Epidermal melanocyte (primary cell): Measurements from ENCODE around the gene KCNN2.
A peak's percentile ranks its signal among the peaks of the same experiment; 100 is the strongest.
"Not testable (repeated sequence)": the region's sequence is repeated elsewhere in the genome, so short reads cannot be mapped to it uniquely, and the experiment has no call there.

Experiments used
- DNase-seq: peaks from one replicate; pipeline ENCODE4 v3.0.0; 2011; ENCODE audit warnings: low spot score; ENCODE audit not compliant: insufficient read length

The KCNN2 gene

DNA sequence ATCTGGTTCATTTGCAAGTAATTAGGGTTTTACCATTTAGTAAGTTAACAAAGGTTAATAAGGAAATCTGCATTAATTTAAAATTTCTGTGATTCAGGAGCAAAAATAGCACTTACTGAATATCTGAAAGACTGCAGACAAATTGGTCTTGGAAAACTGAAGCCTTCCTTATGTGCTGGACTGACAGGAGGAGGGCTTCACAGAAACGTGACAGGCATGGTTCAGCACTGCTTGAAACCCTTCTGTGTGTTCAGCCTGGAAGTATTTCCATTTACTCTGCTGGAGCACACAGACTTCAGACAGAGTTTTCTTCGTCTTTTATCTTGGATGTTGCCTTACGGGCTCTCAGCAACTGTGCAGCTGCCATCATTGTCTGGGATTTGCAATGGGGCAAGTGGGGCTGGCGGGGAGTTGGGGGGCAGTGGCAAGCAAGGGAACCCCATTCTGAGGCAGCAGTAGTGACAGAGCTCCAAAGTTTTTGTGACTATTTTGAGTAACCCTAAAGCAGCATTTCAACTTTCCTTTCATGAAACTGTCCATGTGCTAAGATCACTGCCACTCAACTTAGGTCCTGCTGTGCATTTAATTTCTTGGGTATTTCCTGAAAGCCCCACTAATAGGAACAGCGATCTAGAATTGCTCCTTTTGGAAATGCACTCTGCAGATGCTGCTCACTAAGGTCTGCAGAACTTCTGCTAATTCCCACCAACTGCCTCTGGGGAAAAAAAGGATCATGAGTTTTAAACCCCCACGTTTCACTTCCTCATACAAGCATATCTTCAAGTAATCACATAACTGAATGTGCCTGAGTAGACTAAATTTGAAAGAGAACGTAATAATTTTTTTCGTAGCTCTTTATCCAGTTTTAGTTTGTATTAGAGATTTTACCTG lies 56.6 kb downstream of the KCNN2 start:
- DNase-seq: no peak

DNA sequence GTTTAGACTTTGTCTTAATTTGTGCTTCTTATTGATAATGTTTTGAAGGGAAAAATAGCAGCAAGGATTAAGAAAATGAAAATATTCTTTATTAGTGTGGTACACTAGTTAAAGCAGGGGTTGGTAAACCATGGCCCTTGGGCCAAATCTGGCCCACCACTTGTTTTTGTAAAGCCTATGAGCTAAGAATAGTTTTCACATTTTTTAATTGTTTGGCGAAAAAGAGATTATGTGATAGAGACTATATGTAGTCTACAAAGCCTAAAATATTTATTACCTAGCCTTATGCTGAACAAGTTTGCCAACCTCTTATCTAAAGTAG lies 57.2 kb downstream of the KCNN2 start:
- no peak for DNase-seq

DNA sequence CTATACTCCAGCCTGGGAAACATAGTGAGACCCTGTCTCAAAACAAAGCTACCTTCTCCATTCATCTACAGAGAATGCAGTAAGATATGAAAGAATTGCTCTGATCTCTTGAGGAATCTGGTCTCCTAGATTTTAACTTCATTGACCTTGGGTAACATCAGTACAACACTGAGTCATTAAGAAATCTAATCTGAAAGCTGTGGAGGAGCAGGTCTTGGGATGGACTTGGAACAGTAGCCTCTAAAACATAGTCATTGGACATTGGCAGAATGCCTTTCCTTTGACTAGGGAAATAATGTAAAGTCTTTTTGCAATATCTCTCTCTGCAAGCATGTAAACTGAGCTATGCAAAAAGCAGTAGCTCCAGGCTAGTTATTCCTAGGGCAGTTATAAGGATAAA lies 58.1 kb downstream of the KCNN2 start:
- no peak for DNase-seq

DNA sequence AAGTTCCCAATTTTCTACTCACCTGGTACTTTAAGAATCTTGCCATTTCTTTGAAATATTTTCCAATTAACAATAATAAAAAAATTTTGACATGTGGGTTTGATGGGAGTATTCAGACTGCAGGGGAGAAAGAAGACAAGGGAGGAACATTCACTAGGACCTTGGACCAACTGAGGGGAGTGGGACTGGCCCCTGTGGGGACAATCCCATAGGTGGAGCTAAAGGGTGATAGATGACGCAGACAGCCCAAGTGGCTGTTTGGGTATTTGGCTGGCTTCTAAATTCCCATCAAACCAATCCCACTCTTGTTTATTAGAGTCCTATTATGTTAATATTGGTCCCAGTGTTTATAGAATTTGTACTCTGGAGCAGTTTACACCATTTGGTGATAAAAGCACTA lies 65.3 kb downstream of the KCNN2 start:
- DNase-seq: no peak

DNA sequence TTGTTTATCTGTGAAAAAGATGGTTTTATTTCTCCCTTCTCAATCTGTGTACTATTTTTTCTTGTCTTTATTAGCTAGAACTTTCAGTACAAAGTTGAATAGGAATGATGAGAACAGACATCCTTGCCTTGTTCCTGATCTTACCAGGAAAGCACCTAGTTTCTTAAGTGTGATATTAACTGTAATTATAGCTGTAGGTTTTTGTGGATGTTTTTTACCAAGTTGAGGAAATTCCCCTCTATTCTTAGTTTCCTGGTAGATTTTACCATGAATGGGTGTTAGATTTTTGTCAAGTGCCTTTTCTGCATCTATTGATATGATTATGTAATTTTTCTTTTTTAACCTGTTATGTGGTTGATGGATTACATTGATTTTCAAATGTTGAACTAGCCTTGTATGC lies 68.7 kb downstream of the KCNN2 start:
- DNase-seq: no peak

DNA sequence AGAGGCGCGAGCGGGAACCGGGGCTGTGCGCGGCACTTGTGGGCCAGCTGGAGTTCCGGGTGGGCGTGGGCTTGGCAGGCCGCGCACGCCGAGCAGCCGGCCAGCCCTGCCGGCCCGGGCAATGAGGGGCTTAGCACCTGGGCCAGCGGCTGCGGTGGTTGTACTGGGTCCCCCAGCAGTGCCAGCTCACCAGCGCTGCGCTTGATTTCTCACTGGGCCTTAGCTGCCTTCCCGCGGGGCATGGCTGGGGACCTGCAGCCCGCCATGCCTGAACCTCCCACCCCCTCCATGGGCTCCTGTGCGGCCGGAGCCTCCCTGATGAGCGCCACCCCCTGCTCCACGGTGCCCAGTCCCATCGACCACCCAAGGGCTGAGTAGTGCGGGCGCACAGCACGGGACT lies 70.8 kb downstream of the KCNN2 start:
- DNase-seq: not testable (repeated sequence)

DNA sequence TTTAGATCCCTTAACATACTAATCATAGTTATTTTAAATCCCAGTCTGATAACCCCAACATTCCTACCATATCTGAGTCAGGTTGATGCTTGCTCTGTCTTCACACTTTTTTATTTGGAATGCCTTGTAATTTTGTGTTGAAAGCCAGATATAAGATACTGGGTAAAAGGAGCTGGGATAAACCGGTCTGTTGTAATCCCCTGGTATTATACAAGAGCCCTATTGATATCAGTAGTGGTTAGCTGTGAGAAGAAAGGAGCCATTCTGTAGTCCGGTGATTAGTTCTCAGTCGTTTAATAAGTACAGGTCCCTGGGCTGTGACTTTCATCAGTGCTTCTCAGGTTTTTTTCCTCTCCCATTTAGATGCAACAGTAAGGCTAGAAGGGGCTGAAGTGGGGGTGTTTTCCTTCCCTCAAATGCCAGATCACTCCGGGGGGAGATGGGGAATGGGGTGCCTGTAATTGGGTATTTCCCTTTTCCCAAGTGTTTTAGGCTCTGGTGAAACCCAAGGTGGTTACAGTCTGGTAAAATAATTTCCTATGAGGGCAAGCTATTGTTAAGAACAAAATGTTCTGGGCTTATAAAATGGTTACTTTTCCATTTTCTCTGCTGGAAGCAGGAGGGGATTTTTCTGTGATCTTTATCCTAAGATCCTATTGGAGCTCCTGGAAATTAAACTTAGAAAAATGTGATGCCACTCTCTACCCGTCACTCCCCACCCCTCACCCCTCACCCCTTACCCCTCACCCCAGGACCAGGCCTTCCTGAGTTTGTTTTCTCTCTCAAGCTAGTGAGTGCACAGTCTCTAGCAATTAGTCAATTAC lies 72.7 kb downstream of the KCNN2 start:
- no peak for DNase-seq

DNA sequence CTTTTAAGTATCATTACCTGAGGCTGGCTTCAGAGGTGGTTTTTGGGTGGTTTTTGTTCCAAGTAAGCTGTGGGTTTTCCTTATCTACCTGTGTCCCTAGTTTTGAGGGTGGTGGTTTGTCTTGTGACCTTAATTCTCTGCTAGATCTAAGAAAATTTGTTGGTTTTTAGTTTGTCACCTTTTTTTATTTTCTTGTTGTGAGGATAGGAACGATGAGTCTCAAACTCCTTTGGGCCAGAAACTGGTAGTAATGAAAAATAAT lies 73.3 kb downstream of the KCNN2 start:
- no peak for DNase-seq

DNA sequence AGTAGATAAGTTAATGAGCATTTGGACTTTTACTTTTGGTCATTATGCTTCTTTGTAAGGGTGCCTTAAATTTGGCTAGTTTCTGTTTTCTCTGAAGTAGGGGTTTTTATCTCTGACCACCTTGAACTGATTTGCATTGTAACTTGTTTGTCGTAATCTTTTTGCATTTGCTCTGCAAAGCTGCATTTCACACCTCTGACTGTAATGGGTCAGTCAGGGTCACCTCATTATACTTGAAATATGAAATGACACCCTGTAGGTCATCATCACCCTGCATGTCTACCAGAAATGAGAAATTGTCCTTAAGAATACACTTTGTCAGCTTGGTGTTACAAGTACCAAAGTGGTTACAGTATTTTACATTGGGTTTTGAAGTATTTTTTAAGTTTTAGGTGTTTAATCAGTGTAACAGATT lies 74.0 kb downstream of the KCNN2 start:
- no peak for DNase-seq

DNA sequence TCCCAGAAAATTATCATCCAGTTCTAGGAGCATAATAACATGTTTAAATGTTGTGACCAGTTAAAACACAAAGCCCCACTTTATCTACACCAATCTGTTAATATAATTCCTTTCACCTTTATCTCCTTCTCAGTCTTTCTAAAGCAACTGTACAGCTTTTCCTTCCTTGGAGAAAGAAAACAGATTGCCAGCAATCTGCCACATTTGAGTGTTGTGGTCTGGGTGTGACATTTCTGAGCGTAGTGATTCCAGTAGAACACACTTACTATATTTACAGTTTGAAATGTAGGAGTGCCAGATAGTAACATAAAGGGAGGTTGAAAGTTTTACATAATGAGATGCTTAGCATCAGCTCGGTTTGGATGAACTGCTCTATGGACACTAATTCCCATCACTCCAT lies 76.1 kb downstream of the KCNN2 start:
- no peak for DNase-seq

DNA sequence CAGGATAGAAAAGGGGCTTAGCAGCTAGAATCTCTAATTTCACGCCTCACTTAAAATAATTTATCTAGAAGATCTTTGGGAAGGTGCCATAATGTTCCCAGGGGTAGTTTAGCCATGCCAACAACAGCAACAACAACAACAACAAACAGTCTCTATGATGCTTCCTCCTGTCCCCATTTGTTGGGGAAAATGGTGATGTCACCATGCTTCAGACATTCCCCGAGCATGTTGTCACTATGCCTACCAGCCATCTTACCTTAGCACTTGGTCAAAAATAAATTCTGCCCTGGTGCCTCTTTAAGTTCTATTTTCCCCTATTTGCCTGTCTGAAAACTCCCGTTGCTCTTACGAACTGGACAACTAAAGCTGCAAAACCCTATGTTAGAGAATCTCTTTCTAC lies 76.6 kb downstream of the KCNN2 start:
- DNase-seq: no peak

DNA sequence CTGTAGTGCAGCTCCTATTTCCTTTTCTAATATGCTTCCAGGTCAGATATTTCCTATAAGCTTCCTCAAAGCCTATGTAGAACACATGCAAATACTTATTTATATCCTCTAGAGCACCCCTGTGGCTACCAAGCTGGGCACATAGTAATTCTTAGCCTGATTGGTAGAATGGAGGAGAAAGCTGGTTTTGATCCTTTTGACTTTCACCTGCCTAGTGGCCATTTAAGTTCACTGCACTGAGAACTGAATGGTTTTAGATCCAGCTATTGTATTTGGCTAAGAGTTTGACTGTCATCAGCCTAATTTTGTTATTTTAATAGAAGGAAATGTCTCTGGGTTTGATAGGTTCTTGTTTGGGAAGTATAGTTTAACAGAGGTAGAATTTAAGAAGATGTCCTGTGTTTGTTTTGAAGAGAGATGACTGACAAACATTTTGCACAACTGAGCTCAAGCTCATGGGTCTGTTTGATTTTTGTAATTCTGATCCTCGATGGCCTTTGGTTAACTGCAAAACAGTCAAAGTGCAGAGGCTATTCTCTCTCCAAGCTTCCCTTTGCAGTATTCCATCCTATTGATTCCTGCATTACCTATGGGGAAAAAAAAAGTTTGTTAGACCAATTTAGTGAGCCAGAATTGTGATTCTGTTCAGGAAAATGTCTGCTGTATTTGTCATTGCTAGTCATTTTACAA lies 85.4 kb downstream of the KCNN2 start:
- DNase-seq: no peak

DNA sequence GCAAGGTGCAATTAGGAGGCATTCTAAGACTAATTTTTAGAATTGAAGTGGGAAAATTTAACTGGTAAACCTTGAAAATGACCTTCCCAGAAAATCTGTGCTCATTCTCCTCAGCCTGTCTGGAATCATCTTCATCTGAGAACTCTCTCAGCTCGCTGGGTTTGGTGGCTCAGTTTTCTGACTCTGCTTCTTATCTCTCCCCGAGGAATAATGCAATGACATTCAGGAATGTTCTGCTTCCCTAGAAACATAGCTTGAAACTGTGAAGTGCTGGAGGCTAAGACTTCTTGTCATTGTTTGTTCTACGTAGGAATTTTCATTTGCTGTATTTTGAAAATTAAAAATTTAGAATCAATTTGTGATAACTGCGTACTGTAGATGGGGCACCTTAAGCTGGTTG lies 86.6 kb downstream of the KCNN2 start:
- no peak for DNase-seq

DNA sequence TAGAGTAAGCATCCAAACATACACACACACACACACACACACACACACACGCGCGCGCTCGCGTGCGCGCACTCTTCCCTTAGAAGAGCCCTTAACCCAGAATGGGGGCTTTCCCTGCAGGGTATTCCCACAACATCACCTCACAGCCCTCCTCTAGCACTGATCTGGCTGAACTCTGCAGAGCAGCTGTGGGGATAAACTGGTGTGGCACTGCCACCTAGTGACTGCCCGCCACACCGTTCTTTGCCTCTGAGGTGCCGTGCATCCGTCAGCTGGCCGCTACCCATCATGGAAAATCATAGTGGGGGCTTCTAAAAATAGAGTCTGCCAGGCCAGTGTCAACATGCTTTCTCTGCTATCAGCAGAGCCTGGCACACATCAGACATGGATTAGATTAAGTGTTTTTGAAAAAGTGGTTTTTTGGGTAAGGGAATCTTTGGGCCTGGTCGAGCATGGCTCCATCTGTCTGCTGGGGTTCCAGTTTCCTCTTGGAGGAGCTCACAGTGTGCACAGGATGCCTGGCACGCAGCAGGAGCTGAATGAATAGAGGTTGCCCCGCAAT lies 88.1 kb downstream of the KCNN2 start:
- peak; percentile 75 for DNase-seq

DNA sequence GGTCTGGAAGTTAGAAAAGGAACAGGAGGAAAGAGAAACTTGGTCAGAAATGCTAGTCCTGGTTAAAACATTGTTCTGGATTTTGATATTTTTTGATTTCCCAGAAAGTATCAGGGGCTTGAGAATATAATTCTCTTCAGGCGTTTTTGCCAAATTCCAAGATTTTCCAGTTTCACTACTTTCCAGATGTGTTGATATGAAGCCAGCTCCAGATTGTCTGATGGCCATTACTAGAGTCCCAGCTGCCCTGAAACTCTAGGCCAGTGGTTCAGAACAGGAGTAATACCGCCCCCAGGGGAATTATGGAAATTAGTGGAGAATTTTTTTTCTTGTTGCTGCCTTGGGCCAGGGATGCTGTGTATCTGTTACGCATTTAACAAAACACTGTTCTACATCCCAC lies 88.6 kb downstream of the KCNN2 start:
- DNase-seq: no peak

DNA sequence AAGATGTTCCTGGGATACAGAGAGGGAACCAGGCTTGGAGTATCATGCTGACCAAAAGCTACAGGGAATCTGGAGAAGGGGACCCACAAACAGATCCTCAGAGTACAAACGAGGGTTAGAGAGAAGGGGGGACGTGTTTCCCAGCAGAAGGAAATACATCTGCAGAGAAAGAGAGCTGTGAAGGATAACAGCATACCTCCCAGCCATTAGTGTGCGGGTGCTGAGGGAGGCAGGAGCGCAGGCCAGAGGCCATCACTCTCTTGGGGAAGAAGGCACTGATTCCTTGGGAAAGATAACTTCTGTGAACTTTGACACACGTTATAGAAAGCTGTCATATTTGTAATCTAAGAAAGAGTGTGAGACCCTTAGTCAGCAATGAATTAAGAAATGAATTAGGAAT lies 96.9 kb downstream of the KCNN2 start:
- no peak for DNase-seq

DNA sequence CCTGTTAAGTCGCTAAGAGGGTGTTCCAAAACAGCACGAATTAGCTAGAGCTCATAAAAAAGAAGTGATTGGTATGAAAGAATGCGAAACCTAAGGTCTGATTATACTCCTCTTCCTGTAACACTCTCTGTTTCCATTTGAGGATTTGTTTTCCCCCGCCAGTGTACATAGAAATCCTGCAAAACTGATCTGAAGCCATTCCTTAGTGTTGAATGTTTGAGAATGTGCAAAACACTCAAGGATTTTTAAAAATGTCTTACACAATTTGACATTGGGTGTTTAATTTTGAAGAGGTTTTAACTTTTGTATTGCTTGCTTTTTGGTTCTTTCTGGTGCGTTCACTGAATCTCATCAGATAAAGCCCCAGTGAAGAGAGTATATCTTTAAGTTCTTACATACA lies 105.3 kb downstream of the KCNN2 start:
- DNase-seq: no peak

DNA sequence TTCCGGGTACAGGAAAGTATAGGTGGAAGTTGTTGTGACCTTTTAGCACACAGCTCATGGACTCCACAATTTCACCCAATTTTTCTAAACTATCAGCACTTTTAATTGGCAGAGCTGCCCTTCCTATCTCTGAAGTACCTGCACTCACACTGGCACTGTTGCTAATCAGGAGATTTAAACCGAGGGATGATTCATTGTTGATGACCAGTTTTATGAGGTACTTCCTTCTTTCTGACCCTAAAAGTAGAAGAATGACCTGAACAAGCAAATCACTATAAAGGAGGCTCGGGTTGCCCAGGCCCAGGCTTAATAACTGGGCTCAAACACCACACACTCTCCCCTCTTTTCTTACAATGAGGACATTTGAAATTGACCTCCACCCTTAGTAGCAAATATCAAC lies 105.9 kb downstream of the KCNN2 start:
- no peak for DNase-seq

DNA sequence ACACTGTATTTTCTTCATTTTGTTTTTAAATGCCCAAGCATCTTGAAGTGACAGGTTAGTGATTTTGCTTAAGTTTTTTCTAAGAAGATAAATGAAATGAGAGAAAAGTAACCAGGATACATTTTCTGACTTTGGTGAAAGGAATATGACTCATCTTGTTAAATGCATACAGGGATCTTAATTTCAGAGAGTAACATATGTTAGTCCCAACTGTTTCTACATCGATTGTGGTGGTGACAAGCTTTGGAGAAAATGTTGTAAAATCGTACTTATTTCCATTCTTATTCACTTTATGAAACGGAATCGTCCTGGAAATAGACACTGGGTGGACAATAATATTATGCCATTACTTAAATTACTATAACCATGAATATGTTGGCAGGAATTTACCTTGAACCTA lies 107.5 kb downstream of the KCNN2 start:
- DNase-seq: no peak

DNA sequence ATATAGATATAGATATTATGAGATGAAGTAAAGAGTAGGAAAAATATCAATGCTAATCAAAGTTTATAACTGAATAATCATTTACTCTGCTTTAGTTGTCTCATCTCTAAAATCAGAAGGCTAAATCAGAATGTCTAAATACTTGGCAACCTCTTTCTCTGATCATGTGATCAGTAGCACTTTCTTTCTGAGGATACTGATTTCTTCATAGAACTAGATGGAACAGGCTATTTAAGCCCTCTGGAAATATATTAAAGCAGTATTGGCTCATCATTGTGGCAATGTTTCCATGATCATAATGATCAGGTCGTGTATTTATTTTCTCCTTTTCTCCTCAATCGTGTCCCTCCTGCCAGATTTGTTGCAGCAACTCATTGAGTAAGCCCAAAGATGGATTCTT lies 109.7 kb downstream of the KCNN2 start:
- DNase-seq: no peak

DNA sequence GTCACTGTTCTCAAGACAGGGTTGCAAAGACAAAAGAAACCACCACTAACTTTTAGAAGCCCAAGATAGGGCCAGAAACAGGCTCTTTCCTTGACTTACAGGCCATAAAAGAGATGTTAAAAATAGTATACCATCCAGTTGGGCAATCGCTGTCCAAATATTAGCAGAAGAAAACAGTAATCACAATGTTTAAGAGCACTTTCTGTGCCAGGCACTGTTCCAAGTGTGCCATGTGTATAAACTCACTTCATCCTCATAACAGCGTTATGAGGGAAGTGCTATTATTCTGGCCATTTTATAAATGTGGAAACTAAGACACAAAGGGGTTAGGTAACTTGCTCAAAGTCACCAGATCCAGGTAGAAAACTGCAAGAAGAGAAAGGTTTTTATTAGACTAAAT lies 111.7 kb downstream of the KCNN2 start:
- DNase-seq: no peak

DNA sequence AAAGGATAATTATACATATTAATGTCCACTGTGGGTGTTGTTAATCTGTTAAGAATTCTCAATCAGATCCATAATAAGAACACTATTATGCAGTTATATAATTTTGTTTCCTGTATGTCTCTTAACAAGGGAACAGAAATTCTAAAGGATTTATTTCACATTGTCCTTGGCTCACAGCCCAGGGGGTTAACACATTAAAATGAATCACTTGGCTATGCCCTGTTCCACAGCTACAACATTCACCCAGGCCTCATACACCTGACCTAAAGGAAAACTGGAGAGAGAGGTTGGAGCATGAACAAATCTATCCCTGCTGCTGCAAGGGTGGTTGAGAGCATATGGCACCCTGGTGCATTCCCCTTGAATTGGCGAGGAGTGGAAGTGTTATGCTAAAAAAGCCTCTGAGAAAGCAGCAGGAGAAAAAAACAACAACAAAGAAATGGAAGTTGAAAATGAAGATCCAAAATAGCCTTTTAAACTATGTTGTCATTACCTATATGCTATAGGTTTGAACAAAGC lies 116.0 kb downstream of the KCNN2 start:
- no peak for DNase-seq
